Measurements from ENCODE around the gene TBCC. TPM values are rescaled to one million over a fixed set of nuclear protein-coding genes. Genes with fewer than 3 reads are reported as not detected.

Gene TBCC
- total and polyA plus RNA-seq, 2 of the 8 experiments (the other 6 are each of a cell fraction or from before 2014, with no cell fraction given) = 22.7 to 25.5 TPM

- H3K36me3 ChIP-seq (ENCODE audit: control insufficient read depth in 2 of 4, insufficient read depth in 4 of 4, low read length in 3 of 4) = no peaks in the 10 kb centered on the region
- peak overlapping the region; percentile 88 to 99 (median 96) for H3K4me3 ChIP-seq (ENCODE audit: extremely low read depth in 1 of 4, insufficient read depth in 2 of 4, low read depth in 3 of 4, low read length in 4 of 4)
- FAIRE-seq (no peak), DNase-seq (ENCODE audit: low read depth in 1 of 2, low spot score in 2 of 2) (peak in 1 of 2 experiments; percentile 56)
- no peak overlapping the region for H3K23ac ChIP-seq (ENCODE audit: insufficient read length)
- no peaks in the 10 kb centered on the region for H3K9me3 ChIP-seq (ENCODE audit: insufficient read depth in 2 of 2, low read depth in 1 of 2, low read length in 1 of 2)
- peak overlapping the region; percentile 88 to 98 (median 92) for H3K9ac ChIP-seq (replicated peaks in 1 of 4; ENCODE audit: extremely low read depth in 1 of 4, low read depth in 3 of 4, low read length in 3 of 4)
- ChIA-PET POLR2A (ENCODE audit: partially characterized antibody) (interaction anchor here (0.9 to 17.0 kb wide), 17 partner anchors 8 to 298 kb away, joined by 3 to 277 read pairs (median 6); partner anchors contain the start of genes BICRAL, GNMT, PRPH2 and RPL7L1), CTCF (ENCODE audit: partially characterized antibody) (interaction anchor here (0.8 to 1.8 kb wide), 5 partner anchors 19 to 336 kb away, joined by 3 to 5 read pairs (median 4); no protein-coding TSS in a partner anchor)
- H3K4me1 ChIP-seq (replicated peaks in 1 of 4; ENCODE audit: control insufficient read depth in 3 of 4, insufficient read depth in 4 of 4, low read length in 3 of 4) = peaks cover 5 to 7% (median 6%) of the 10 kb centered on the region in 4 experiments; a peak in 6 of 7 replicates
- H4K8ac ChIP-seq (ENCODE audit: extremely low read depth, insufficient read depth, low read length) = no peak overlapping the region
- 8% methylated on average over 29 of the region's 29 CpGs; no CpG with 5 or more reads in 1 of the 2 experiments for WGBS, 2 experiments (ENCODE audit: extremely low coverage in 1 of 2, insufficient coverage in 1 of 2, insufficient read length in 1 of 2, insufficient replicate concordance in 2 of 2, low coverage in 1 of 2, low lambda C conversion rate in 2 of 2, missing lambda C conversion rate in 1 of 2)
- H3K23me2 ChIP-seq (ENCODE audit: low read depth, low read length) = peaks cover 13% of the 10 kb centered on the region
- no peak overlapping the region for H2BK15ac ChIP-seq (ENCODE audit: low read length)
- H3K56ac ChIP-seq (replicated peaks; ENCODE audit: insufficient read length, low read depth, low read length) = peak overlapping the region; percentile 1
- H3K27ac ChIP-seq (ENCODE audit: low read depth, low read length) = peak overlapping the region; percentile 84; the same call in 1 of the 2 replicates
- H3K18ac ChIP-seq (ENCODE audit: extremely low read depth, low read length) = no peak overlapping the region
- peaks cover 5 to 6% of the 10 kb centered on the region in 2 experiments for H4K20me1 ChIP-seq (replicated peaks in 1 of 2; ENCODE audit: control insufficient read depth in 1 of 2, insufficient read depth in 2 of 2, low read length in 2 of 2)
- H3K4ac ChIP-seq (replicated peaks; ENCODE audit: insufficient read length, low read depth, low read length) = no peak overlapping the region
- TF ChIP-seq CREB1 (IDR thresholded peaks at IDR 0.05) (no peak), ASH2L (IDR thresholded peaks at IDR 0.05; ENCODE audit: low read length) (peak; percentile 22), RBBP5 (IDR thresholded peaks at IDR 0.05; ENCODE audit: borderline replicate concordance, low read depth, low read length) (0 out of 2 replicates have a peak, but pooled peaks have one; percentile 11), SAP30 (IDR thresholded peaks at IDR 0.05; ENCODE audit: insufficient read depth, insufficient replicate concordance, low read length) (peak; percentile 26)
- peak overlapping the region; percentile 88 to 95 for H3K4me2 ChIP-seq (ENCODE audit: insufficient read depth in 1 of 2, low read depth in 2 of 2, low read length in 2 of 2)
- no peak overlapping the region for H3K14ac ChIP-seq (ENCODE audit: insufficient read length)
- H4K91ac ChIP-seq (replicated peaks; ENCODE audit: insufficient read length, low read length) = no peak overlapping the region
- peaks cover 8% of the 10 kb centered on the region; the same call in 1 of the 2 replicates for H3K79me1 ChIP-seq (ENCODE audit: low read depth, low read length)
- no peak overlapping the region for H4K5ac ChIP-seq (ENCODE audit: insufficient read length, low read depth, low read length)
- no peak overlapping the region for H2BK20ac ChIP-seq (ENCODE audit: low read length)
- H2BK5ac ChIP-seq (ENCODE audit: low read depth, low read length) = peak overlapping the region; percentile 86; the same call in 1 of the 2 replicates
- H2AK5ac ChIP-seq (ENCODE audit: low read depth, low read length) = no peak overlapping the region
- H2BK12ac ChIP-seq (ENCODE audit: low read depth, low read length) = no peak overlapping the region
- H2BK120ac ChIP-seq (replicated peaks; ENCODE audit: low read depth, low read length) = no peak overlapping the region
- H3K79me2 ChIP-seq (ENCODE audit: control insufficient read depth in 1 of 2, insufficient read depth in 2 of 2, low read length in 2 of 2) = peaks cover 0 to 26% of the 10 kb centered on the region in 2 experiments; a peak in 3 of 4 replicates
- H3K27me3 ChIP-seq (replicated peaks in 1 of 4; ENCODE audit: control insufficient read depth in 3 of 4, extremely low read depth in 1 of 4, insufficient read depth in 3 of 4, low read length in 3 of 4) = no peaks in the 10 kb centered on the region
- no peak overlapping the region for H2AFZ ChIP-seq (ENCODE audit: low read length)
These were observed 742 bp downstream of the TBCC start for GRCh38 chr6:42745083-42745639.
